GM19463 (cell line): ENCODE data around the gene SPHK1.
A peak's percentile ranks its signal among the peaks of the same experiment; 100 is the strongest.
"Not testable (repeated sequence)": the region's sequence is repeated elsewhere in the genome, so short reads cannot be mapped to it uniquely, and the experiment has no call there.

Source experiments
- ATAC-seq: cut with Tn5 transposase; IDR thresholded peaks from one replicate; pipeline ENCODE4 v1.9.1; 2021; ENCODE audit warnings: mild to moderate bottlenecking, moderate library complexity; ENCODE audit not compliant: unreplicated experiment

SPHK1 gene

GRCh38 chr17:76384222-76384986 lies at the start of gene SPHK1:
Gene SPHK1, plus strand, starts transcription at chr17:76384609. Its CDS starts 1,036 bp downstream, at chr17:76385645.
- peak; percentile 66 for ATAC-seq

GRCh38 chr17:76335716-76336381 lies 48.6 kb upstream of the SPHK1 start:
- no peak for ATAC-seq

- ATAC-seq = no peak
Observed at GRCh38 chr17:76336756-76337412, 47.5 kb upstream of the SPHK1 start.

- no peak for ATAC-seq
Observed at GRCh38 chr17:76337413-76337777, 47.0 kb upstream of the SPHK1 start.

- ATAC-seq = no peak
Observed at GRCh38 chr17:76341301-76341700, 43.1 kb upstream of the SPHK1 start.

- ATAC-seq = no peak
Observed at GRCh38 chr17:76343106-76343505, 41.3 kb upstream of the SPHK1 start.

GRCh38 chr17:76345377-76345974 lies 38.9 kb upstream of the SPHK1 start:
- no peak for ATAC-seq

GRCh38 chr17:76346936-76347335 lies 37.5 kb upstream of the SPHK1 start:
- not testable (repeated sequence) for ATAC-seq

- no peak for ATAC-seq
Observed at GRCh38 chr17:76350463-76350862, 33.9 kb upstream of the SPHK1 start.

- ATAC-seq = no peak
Observed at GRCh38 chr17:76351526-76352071, 32.8 kb upstream of the SPHK1 start.

- peak; percentile 17 for ATAC-seq
Observed at GRCh38 chr17:76353004-76353598, 31.3 kb upstream of the SPHK1 start.

GRCh38 chr17:76353599-76354316 lies 30.7 kb upstream of the SPHK1 start, which contains the start of gene PRPSAP1:
Gene PRPSAP1, minus strand, starts transcription at chr17:76353916. Its CDS starts 213 bp downstream, at chr17:76353703.
- ATAC-seq = peak; percentile 88

GRCh38 chr17:76354317-76354729 lies 30.1 kb upstream of the SPHK1 start:
- no peak for ATAC-seq

GRCh38 chr17:76354747-76355310 lies 29.6 kb upstream of the SPHK1 start:
- no peak for ATAC-seq

- no peak for ATAC-seq
Observed at GRCh38 chr17:76356803-76357456, 27.5 kb upstream of the SPHK1 start.

- no peak for ATAC-seq
Observed at GRCh38 chr17:76357597-76358158, 26.7 kb upstream of the SPHK1 start.

GRCh38 chr17:76359375-76359774 lies 25.0 kb upstream of the SPHK1 start:
- no peak for ATAC-seq

- not testable (repeated sequence) for ATAC-seq
Observed at GRCh38 chr17:76359776-76360175, 24.6 kb upstream of the SPHK1 start.

GRCh38 chr17:76360461-76360860 lies 23.9 kb upstream of the SPHK1 start:
- ATAC-seq = no peak
